H1 (cell line): ENCODE results near the gene SLC25A39. TPM values are rescaled to one million over a fixed set of nuclear protein-coding genes. Genes with fewer than 3 reads are reported as not detected.

Source experiments
- BRCA1 ChIP-seq: IDR thresholded peaks from 2 replicates; pipeline ENCODE4 v1.6.1; 2012; ENCODE audit warnings: low read depth, low read length, improper control_type of control experiment
- E2F6 ChIP-seq: IDR thresholded peaks from 2 replicates; pipeline ENCODE4 v1.6.1; 2012; ENCODE audit warnings: inconsistent platforms
- GTF2F1 ChIP-seq: IDR thresholded peaks from 2 replicates; pipeline ENCODE4 v1.6.1; 2012; ENCODE audit warnings: low read depth, low read length, improper control_type of control experiment, borderline replicate concordance
- HDAC2 ChIP-seq, 2 experiments: fragments of 300-600 bp in 1 of 2; sonication (generic) in 1 of 2; IDR thresholded peaks; 2 replicates each; pipeline ENCODE4 v1.6.1; 2011 to 2012; ENCODE audit warnings: low read depth in 2 of 2, low read length in 2 of 2, mild to moderate bottlenecking in 2 of 2, moderate library complexity in 2 of 2, borderline replicate concordance in 1 of 2, inconsistent platforms in 1 of 2
- MAX ChIP-seq: IDR thresholded peaks from 2 replicates; pipeline ENCODE4 v1.6.1; 2012; ENCODE audit warnings: inconsistent platforms
- PHF8 ChIP-seq: fragments of 200-600 bp; sonication (generic); conservative IDR thresholded peaks from 2 replicates; pipeline ENCODE4 v1.7.1; 2012; ENCODE audit warnings: low read depth, mild to moderate bottlenecking, inconsistent platforms, low read length, moderate library complexity
- ZNF274 ChIP-seq: IDR thresholded peaks from 2 replicates; pipeline ENCODE4 v1.7.0; 2012; ENCODE audit warnings: low read length, borderline replicate concordance; ENCODE audit errors: extremely low read depth
- polyA plus RNA-seq, 7 experiments: library from polyadenylated mRNA; depleted of rRNA in 3 of 7; stranded (reverse) in 5 of 7; unstranded in 2 of 7; fragments of >200 nt in 5 of 7; fragments of 200-250 nt in 2 of 7; gene quantifications; 1 replicate in 5 of 7; 2 replicates in 1 of 7; 4 replicates in 1 of 7; pipeline versions ENCODE4 v1.2.1 to v1.2.3, GENCODE V29; 2011 to 2013; ENCODE audit warnings: missing spikeins in 2 of 7, mixed read lengths in 2 of 7
- total RNA-seq: library from RNA; stranded (reverse); fragmentation: NEBNext Ultra II Directional; extraction: Animal tissue kit (Norgen Biotek cat#: 25700); gene quantifications from 2 replicates; pipeline ENCODE4 v1.2.1, GENCODE V29; 2021

Gene SLC25A39
- total and polyA plus RNA-seq, 2 of the 8 experiments (the other 6 are each of a cell fraction or from before 2014, with no cell fraction given): 200 to 291 TPM

- TF ChIP-seq HDAC2 (IDR thresholded peaks at IDR 0.05; ENCODE audit: borderline replicate concordance in 1 of 2, low read depth in 2 of 2, low read length in 2 of 2) (no peak), PHF8 (no peak), ZNF274 (no peak), E2F6 (no peak), GTF2F1 (no peak), BRCA1 (no peak), MAX (no peak)
Measured at GRCh38 chr17:44355642-44356099, 31.0 kb upstream of the SLC25A39 start (continued).
